Esophagus (tissue), 2 donors: ENCODE measurements around the gene LMBRD1. TPM values are rescaled to one million over a fixed set of nuclear protein-coding genes. Genes with fewer than 3 reads are reported as not detected.

Source experiments
- H3K27ac ChIP-seq, 2 donors: one replicate each; pipeline ENCODE4 v1.5.1; 2013; ENCODE audit warnings: low read depth in 2 of 2, mild to moderate bottlenecking in 2 of 2, inconsistent platforms in 1 of 2, low read length in 1 of 2, moderate library complexity in 1 of 2
- H3K27me3 ChIP-seq, 2 donors: one replicate each; pipeline ENCODE4 v1.6.1; 2013; ENCODE audit warnings: low read length in 2 of 2, control low read depth in 1 of 2, mild to moderate bottlenecking in 1 of 2; ENCODE audit not compliant: insufficient read depth in 2 of 2, control insufficient read depth in 1 of 2
- H3K36me3 ChIP-seq, 2 donors: one replicate each; pipeline ENCODE4 v1.6.1; 2013; ENCODE audit warnings: low read length in 1 of 2; ENCODE audit not compliant: control insufficient read depth in 2 of 2, insufficient read depth in 2 of 2
- H3K4me1 ChIP-seq, 2 donors: one replicate each; pipeline ENCODE4 v1.6.1; 2013; ENCODE audit warnings: low read length in 1 of 2; ENCODE audit not compliant: control insufficient read depth in 2 of 2, insufficient read depth in 2 of 2
- H3K4me3 ChIP-seq, 2 donors: one replicate each; pipeline ENCODE4 v1.5.1; 2013; ENCODE audit warnings: low read length in 2 of 2, mild to moderate bottlenecking in 2 of 2, low read depth in 1 of 2, moderate library complexity in 1 of 2
- H3K9me3 ChIP-seq, 2 donors: one replicate each; pipeline ENCODE4 v1.6.1; 2013; ENCODE audit warnings: mild to moderate bottlenecking in 2 of 2, low read depth in 1 of 2, low read length in 1 of 2, moderate library complexity in 1 of 2; ENCODE audit not compliant: control insufficient read depth in 2 of 2, insufficient read depth in 1 of 2
- WGBS, 2 donors: extraction: QIAGEN DNeasy Blood & Tissue Kit; methylation state at CpG; one replicate each; pipeline ENCODE4 v1.1.7; 2013; 5-methylcytosine and 5-hydroxymethylcytosine counted together
- polyA plus RNA-seq, 2 donors: library from polyadenylated mRNA; stranded (reverse); fragments of 200-250 nt; gene quantifications; one replicate each; pipeline ENCODE4 v1.2.3, GENCODE V29; 2013
- donor health status: healthy with polysubstance abuse.
- donor health status: Bipolar disorder and iron deficiency.

LMBRD1 gene
- polyA plus RNA-seq, 2 donors = 22.3 to 28.0 TPM

DNA sequence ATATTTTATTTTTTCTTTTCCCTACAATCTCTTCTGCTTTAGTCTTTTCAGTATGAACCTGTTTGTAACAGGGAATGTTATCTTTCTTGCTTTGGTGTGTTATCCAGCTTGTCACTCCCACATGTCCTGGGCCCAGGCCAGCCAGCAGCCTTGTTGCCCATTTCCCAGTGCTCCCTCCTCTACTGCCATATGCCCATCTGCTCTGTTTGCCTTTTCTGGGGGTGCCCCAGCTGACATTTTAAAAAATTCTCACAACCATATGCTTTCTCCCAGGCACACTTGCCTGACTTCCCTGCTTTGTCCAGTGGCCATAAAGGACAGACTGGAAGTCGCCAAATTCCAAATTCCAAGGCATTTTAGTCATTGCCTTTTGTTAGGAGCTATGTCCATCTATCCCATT is 23.6 kb upstream of the LMBRD1 start:
- H3K4me3 ChIP-seq = no peak overlapping the region
- no peaks in the 10 kb centered on the region for H3K9me3 ChIP-seq
- 83 to 94% methylated on average over 1 of the region's 1 CpG for WGBS, 2 donors
- no peaks in the 10 kb centered on the region for H3K27me3 ChIP-seq
- no peaks in the 10 kb centered on the region for H3K4me1 ChIP-seq
- H3K27ac ChIP-seq = no peak overlapping the region
- no peaks in the 10 kb centered on the region for H3K36me3 ChIP-seq

DNA sequence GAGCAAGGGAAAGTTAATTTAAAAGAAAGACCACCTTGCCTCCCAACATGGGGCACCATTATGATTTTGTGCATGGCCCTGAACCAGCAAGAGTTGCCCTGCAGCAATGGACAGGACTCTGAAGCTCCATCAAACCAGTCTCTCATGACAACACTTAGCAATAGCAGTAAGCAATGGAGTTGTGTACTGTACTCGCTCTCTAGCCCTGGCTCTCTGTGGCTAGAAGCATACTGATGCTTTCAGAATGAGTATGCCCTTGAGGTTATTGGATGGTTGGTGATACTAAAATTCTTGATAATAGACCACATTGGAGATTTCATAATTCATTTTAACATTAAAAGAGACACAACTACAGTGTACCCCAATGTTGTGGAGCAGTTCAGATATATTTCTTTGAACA is 23.2 kb upstream of the LMBRD1 start:
- H3K4me1 ChIP-seq = no peaks in the 10 kb centered on the region
- WGBS, 2 donors = 84 to 91% methylated on average over 1 of the region's 1 CpG

DNA sequence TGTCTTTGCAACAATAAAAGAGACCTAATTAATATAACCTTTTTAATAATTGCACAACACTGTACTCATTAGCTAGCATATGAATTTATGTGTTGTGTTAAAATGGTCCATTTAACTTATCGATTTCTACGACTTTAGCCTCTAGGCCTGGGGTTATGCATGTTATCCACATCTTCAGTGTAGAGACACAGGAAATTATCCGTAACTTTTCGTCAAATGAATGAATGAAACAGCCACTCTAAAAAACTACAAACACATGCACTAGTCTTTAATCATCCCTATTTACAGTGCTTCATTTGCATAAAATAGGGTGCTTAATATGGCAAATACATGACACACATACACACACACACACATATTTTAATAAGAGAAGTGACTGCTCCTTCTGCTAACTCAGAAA is 22.3 kb upstream of the LMBRD1 start:
- no peak overlapping the region for H3K4me3 ChIP-seq
- WGBS, 2 donors = 95 to 96% methylated on average over 4 of the region's 4 CpGs
- H3K9me3 ChIP-seq = no peaks in the 10 kb centered on the region
- no peaks in the 10 kb centered on the region for H3K36me3 ChIP-seq
- H3K4me1 ChIP-seq = no peaks in the 10 kb centered on the region
- H3K27me3 ChIP-seq = no peaks in the 10 kb centered on the region
- H3K27ac ChIP-seq = no peak overlapping the region

More for the DNA sequence above, 23.2 kb upstream of the LMBRD1 start:
- no peak overlapping the region for H3K27ac ChIP-seq
- H3K9me3 ChIP-seq = no peaks in the 10 kb centered on the region
- no peaks in the 10 kb centered on the region for H3K36me3 ChIP-seq
- no peak overlapping the region for H3K4me3 ChIP-seq
- H3K27me3 ChIP-seq = no peaks in the 10 kb centered on the region

DNA sequence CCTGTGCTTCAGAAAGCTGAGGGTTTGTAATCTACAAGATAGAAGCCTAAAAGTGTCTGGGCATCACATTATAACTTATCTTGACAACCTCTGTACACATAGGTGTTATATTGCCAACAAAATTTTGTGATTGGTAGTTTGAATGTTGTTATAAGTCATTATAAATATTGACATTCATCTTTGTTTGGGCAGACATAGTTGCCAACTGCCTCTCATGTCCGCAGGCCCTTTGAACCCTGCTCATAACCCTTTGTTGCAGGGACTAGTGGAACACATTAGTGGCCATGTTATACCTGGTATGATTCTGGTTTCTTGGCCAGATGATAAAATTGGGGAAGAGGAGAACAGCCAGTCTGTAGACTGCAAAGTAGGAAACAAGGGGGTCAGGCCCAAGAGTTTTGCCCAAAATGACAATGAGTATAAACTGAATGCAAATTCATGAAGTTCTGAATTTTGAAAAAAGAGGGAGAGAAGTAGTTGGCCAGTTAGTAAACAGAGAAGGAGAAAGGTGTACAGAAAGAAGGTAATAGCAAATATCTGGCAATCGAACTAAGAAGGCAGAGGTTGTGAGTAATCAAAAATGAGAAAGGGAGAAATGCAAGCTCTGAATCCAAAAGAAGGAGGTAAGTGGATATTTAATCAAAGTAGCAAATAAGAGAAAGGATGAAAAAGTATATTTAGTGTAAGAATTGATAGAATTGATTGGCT is 21.6 kb upstream of the LMBRD1 start:
- Histone ChIP-seq H3K4me3 (no peak overlapping the region), H3K36me3 (no peaks in the 10 kb centered on the region), H3K27me3 (no peaks in the 10 kb centered on the region), H3K4me1 (no peaks in the 10 kb centered on the region), H3K27ac (no peak overlapping the region), H3K9me3 (no peaks in the 10 kb centered on the region)
- WGBS, 2 donors = 78 to 82% methylated on average over 2 of the region's 2 CpGs

DNA sequence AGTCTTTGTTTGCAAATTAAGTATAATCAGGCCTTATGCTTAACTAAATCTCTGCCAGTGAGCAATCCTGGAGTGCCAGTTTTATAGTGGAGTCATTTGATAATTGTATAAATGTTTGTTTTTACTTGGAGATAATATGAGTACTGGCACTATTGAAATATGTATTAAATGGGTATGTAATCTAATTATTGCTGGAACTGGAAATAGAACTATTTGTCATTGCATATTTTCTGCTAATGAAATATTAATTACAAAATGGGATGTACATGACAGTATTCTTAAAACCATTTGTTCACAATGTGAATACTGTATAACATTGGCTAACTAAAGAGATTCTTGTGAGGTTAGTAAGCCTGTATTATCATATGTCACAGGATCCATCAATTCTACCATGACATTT is 20.5 kb upstream of the LMBRD1 start:
- no peaks in the 10 kb centered on the region for H3K4me1 ChIP-seq
- H3K27me3 ChIP-seq = no peaks in the 10 kb centered on the region
- H3K4me3 ChIP-seq = no peak overlapping the region
- no peaks in the 10 kb centered on the region for H3K9me3 ChIP-seq
- H3K36me3 ChIP-seq = no peaks in the 10 kb centered on the region
- H3K27ac ChIP-seq = no peak overlapping the region

DNA sequence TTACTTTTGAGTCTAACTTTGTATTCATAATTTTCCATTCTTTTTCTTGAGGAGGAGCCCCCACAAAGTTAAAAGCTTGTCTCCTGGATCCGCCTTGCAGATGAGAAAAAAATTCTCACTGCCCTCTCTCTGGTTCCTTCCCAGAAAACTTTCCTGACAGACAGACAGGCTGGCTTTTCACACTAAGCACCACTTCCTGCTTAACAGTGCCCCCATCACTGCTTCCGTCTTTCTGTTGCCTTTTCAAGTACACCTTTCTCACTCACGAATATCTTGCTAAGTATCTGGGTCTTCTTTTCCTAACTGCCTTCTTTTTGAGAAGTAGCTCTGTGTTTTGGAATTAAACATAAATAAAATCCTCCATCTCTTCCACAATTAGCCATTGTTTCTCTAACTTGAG is 19.8 kb upstream of the LMBRD1 start:
- Histone ChIP-seq H3K4me3 (no peak overlapping the region), H3K9me3 (no peaks in the 10 kb centered on the region), H3K27ac (no peak overlapping the region), H3K4me1 (no peaks in the 10 kb centered on the region), H3K36me3 (no peaks in the 10 kb centered on the region), H3K27me3 (no peaks in the 10 kb centered on the region)
- WGBS, 2 donors = 60 to 63% methylated on average over 3 of the region's 3 CpGs

DNA sequence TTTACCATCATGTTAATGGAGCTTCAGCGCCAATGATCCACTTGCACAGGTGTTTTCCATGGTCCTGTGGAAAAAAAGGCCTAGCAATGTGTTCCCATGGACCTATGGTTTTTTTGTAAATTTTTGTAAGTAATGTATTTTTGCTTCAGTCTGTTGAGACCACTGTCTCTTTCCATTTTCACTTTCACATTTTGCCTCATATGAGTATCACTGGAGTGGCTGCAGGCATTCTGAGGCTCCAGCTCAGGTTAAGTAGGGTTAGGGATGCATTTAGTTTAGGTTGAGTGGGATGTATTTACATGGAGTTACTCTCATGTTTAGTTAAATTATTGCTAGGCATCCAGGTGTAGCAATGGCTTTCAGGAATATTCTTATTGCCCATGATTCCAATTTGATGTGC is 19.2 kb upstream of the LMBRD1 start:
- Histone ChIP-seq H3K27ac (no peak overlapping the region), H3K4me1 (no peaks in the 10 kb centered on the region), H3K4me3 (no peak overlapping the region), H3K27me3 (no peaks in the 10 kb centered on the region), H3K9me3 (no peaks in the 10 kb centered on the region), H3K36me3 (no peaks in the 10 kb centered on the region)
- 92 to 94% methylated on average over 1 of the region's 1 CpG for WGBS, 2 donors

DNA sequence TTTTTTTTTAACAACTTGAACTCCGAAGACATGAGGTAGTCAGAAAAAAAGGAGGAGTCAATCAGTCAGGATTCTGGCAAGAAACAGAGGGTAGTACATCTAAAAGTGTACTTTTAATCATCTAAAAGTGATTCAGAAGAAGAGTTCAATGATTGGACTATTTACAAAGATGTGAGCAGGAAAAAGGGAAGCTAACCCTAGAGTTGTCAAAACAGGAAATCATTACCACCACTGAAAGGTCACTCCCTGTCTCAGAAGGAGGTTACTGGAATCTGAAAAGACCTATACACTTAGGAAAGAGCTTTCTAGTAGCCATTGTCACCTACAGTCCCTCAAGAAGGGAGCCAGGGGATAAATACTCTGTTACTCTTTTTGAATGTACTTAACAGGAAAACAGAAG is 16.7 kb upstream of the LMBRD1 start:
- H3K4me1 ChIP-seq = no peaks in the 10 kb centered on the region
- no peaks in the 10 kb centered on the region for H3K9me3 ChIP-seq
- H3K36me3 ChIP-seq = no peaks in the 10 kb centered on the region
- 56 to 63% methylated on average over 1 of the region's 1 CpG for WGBS, 2 donors
- no peak overlapping the region for H3K27ac ChIP-seq
- no peaks in the 10 kb centered on the region for H3K27me3 ChIP-seq
- H3K4me3 ChIP-seq = no peak overlapping the region

DNA sequence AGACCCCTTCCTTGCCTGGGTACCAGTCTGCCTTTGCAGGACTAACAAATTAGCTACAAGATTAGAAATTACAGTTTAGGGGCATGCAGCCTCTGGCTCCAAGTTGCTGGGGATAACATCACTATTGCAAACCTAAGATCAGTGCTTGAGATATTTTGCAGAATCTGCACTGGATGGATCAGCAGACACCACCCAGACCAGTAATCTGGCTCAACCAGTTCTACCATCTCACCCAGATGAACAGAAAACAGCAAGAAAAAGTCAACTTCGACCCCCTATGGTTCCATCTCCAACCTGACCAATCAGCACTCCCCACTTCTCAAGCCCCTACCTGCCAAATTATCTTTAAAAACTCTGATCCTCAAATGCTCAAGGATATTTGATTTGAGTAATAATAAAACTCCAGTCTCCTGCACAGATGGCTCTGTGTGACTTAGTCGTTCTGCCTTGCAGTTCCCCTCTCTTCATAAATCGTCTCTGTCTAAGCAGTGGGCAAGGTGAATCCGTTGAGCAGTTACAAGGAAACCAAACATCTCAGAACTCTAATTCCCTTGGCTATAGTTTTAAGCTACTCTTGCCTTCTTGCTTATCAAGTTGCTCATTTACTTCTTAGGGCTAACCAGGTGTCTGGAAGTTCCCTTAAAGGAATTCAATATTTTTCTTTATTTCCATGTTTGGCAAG is 16.1 kb upstream of the LMBRD1 start:
- Histone ChIP-seq H3K36me3 (no peaks in the 10 kb centered on the region), H3K27me3 (no peaks in the 10 kb centered on the region), H3K4me1 (no peaks in the 10 kb centered on the region), H3K4me3 (no peak overlapping the region), H3K27ac (no peak overlapping the region), H3K9me3 (no peaks in the 10 kb centered on the region)
- 55 to 60% methylated on average over 4 of the region's 4 CpGs for WGBS, 2 donors

DNA sequence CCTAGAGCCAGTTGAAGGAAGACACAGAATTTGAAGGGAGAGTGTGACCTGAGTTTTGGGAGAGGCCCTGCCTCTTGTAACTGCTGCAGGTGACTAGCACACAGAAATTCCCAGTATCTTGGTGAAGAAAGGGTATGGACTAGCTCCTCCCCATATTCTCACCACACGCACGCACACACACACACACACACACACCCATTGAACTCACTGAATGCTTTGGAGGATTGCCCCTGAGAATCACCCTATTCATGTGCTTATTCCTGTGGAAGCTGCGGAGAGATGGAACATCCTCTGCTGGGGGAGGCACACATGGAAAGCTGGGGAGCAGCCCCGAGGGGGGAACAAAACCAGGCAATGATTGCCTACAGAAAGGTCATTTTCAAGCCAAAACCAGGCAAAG is 6.2 kb upstream of the LMBRD1 start:
- Histone ChIP-seq H3K27me3 (no peaks in the 10 kb centered on the region), H3K27ac (no peak overlapping the region), H3K9me3 (no peaks in the 10 kb centered on the region), H3K4me1 (no peaks in the 10 kb centered on the region), H3K4me3 (no peak overlapping the region), H3K36me3 (no peaks in the 10 kb centered on the region)
- WGBS, 2 donors = 77 to 85% methylated on average over 4 of the region's 4 CpGs
